ENCODE results near the gene LAMB3. TPM values are rescaled to one million over a fixed set of nuclear protein-coding genes. Genes with fewer than 3 reads are reported as not detected.
A peak's percentile ranks its signal among the peaks of the same experiment; 100 is the strongest.

LAMB3 gene
- polyA plus RNA-seq, 1 of the 3 experiments (the other 2 are of a cell fraction), result 18.0 TPM

GRCh38 chr1:209576392-209577197 is 75.6 kb downstream of the LAMB3 start:
- peaks cover 4% of the 10 kb centered on the region for H3F3A ChIP-seq (replicated peaks; ENCODE audit: insufficient read depth)
- no peak overlapping the region for H2AFZ ChIP-seq (ENCODE audit: low read depth)
- no peak overlapping the region for H3K27ac ChIP-seq (ENCODE audit: low read depth in 2 of 2, low read length in 1 of 2)
- POLR2A ChIA-PET, result no interaction called here
- no peak overlapping the region for H3K4me2 ChIP-seq
- no peaks in the 10 kb centered on the region for H3K9me2 ChIP-seq
- no peak overlapping the region for H3K9ac ChIP-seq
- no peaks in the 10 kb centered on the region for H3K27me3 ChIP-seq (ENCODE audit: insufficient read depth)
- CTCF ChIA-PET, result interaction anchor here (0.6 to 7.0 kb wide), 35 partner anchors 9 to 733 kb away, joined by 3 to 81 read pairs (median 5); no protein-coding TSS in a partner anchor
- no peaks in the 10 kb centered on the region for H4K20me1 ChIP-seq (ENCODE audit: insufficient read depth)
- DNase-seq, result peak; percentile 84
- H3K4me1 ChIP-seq (ENCODE audit: control insufficient read depth in 1 of 2, insufficient read depth in 2 of 2, low read depth in 1 of 2, low read length in 1 of 2), result peaks cover 3 to 7% of the 10 kb centered on the region in 2 experiments; a peak in 1 of 4 replicates
- no peaks in the 10 kb centered on the region for H3K9me3 ChIP-seq
- H3K36me3 ChIP-seq (replicated peaks in 1 of 2; ENCODE audit: control insufficient read depth in 1 of 2, insufficient read depth in 2 of 2, low read length in 1 of 2), result no peaks in the 10 kb centered on the region
- H3K79me2 ChIP-seq (ENCODE audit: insufficient read depth), result no peaks in the 10 kb centered on the region
- TF ChIP-seq SMC3 (IDR thresholded peaks at IDR 0.05; ENCODE audit: low read depth, low read length) (peak; percentile 94), FOXM1 (IDR thresholded peaks at IDR 0.05; ENCODE audit: low read depth) (no peak), CTCF (IDR thresholded peaks at IDR 0.05) (peak; percentile 96), USF2 (IDR thresholded peaks at IDR 0.05; ENCODE audit: borderline replicate concordance, low read depth, low read length) (no peak), RAD21 (IDR thresholded peaks at IDR 0.05; ENCODE audit: low read length) (peak; percentile 88)
- H3K4me3 ChIP-seq (ENCODE audit: low read depth in 2 of 2, low read length in 1 of 2), result no peak overlapping the region; a peak in 1 of 4 replicates
- 20% methylated on average over 11 of the region's 12 CpGs for WGBS (ENCODE audit: low lambda C conversion rate)

- no peak overlapping the region for H3K4me2 ChIP-seq
- no peak overlapping the region for H3K9ac ChIP-seq
- DNase-seq, result no peak
- no peak overlapping the region for H3K27ac ChIP-seq (ENCODE audit: low read depth in 2 of 2, low read length in 1 of 2)
- H3K27me3 ChIP-seq (ENCODE audit: insufficient read depth), result no peaks in the 10 kb centered on the region
- ChIA-PET CTCF (interaction anchor here (0.7 to 9.1 kb wide), 9 partner anchors 11 to 216 kb away, joined by 3 to 139 read pairs (median 9); partner anchors contain the start of gene CAMK1G), POLR2A (no interaction called here)
- H3F3A ChIP-seq (replicated peaks; ENCODE audit: insufficient read depth), result peaks cover 14% of the 10 kb centered on the region
- H3K9me2 ChIP-seq, result no peaks in the 10 kb centered on the region
- no peaks in the 10 kb centered on the region for H3K79me2 ChIP-seq (ENCODE audit: insufficient read depth)
- H3K36me3 ChIP-seq (replicated peaks in 1 of 2; ENCODE audit: control insufficient read depth in 1 of 2, insufficient read depth in 2 of 2, low read length in 1 of 2), result no peaks in the 10 kb centered on the region
- H3K9me3 ChIP-seq, result no peaks in the 10 kb centered on the region
- no peak overlapping the region for H2AFZ ChIP-seq (ENCODE audit: low read depth)
- WGBS (ENCODE audit: low lambda C conversion rate), result 71% methylated on average over 3 of the region's 3 CpGs
- H4K20me1 ChIP-seq (ENCODE audit: insufficient read depth), result no peaks in the 10 kb centered on the region
- H3K4me1 ChIP-seq (ENCODE audit: control insufficient read depth in 1 of 2, insufficient read depth in 2 of 2, low read depth in 1 of 2, low read length in 1 of 2), result peaks cover 0 to 10% of the 10 kb centered on the region in 2 experiments; a peak in 2 of 4 replicates
- no peak overlapping the region for H3K4me3 ChIP-seq (ENCODE audit: low read depth in 2 of 2, low read length in 1 of 2)
- TF ChIP-seq MEF2A (IDR thresholded peaks at IDR 0.05; ENCODE audit: borderline replicate concordance, low read depth) (no peak), CHD2 (IDR thresholded peaks at IDR 0.05; ENCODE audit: low read length, partially characterized antibody) (no peak), MXI1 (IDR thresholded peaks at IDR 0.05; ENCODE audit: low read depth, low read length) (no peak), EZH2phosphoT487 (IDR thresholded peaks at IDR 0.05; ENCODE audit: borderline replicate concordance, low read depth) (no peak), USF1 (IDR thresholded peaks at IDR 0.05; ENCODE audit: borderline replicate concordance, low read depth) (no peak), SMC3 (IDR thresholded peaks at IDR 0.05; ENCODE audit: low read depth, low read length) (no peak), RAD21 (IDR thresholded peaks at IDR 0.05; ENCODE audit: low read length) (no peak), FOXJ3 (CRISPR knock-in tag; IDR thresholded peaks at IDR 0.05) (no peak), RCOR1 (IDR thresholded peaks at IDR 0.05; ENCODE audit: low read length) (no peak), YY1 (IDR thresholded peaks at IDR 0.05; ENCODE audit: low read depth) (no peak), RXRA (IDR thresholded peaks at IDR 0.05; ENCODE audit: borderline replicate concordance, low read depth) (no peak), ELF1 (IDR thresholded peaks at IDR 0.05) (no peak), REST (IDR thresholded peaks at IDR 0.05; ENCODE audit: low read depth, low read length) (no peak), EP300 (IDR thresholded peaks at IDR 0.05; ENCODE audit: borderline replicate concordance in 1 of 2, low read depth in 1 of 2, low read length in 1 of 2) (no peak)
Measured at GRCh38 chr1:209570743-209571142, 81.5 kb downstream of the LAMB3 start.
